Activated naive CD4-positive, alpha-beta T cell treated with Interleukin-2 at 50 U/mL for 16 hours (primary cell): ENCODE results near the gene HMCN1.

Experiments used
- DNase-seq: peaks from one replicate; pipeline ENCODE4 v3.0.0-alpha.2; 2020

The HMCN1 gene

GRCh38 chr1:186044079-186044685 lies 310.0 kb downstream of the HMCN1 start:
- no peak for DNase-seq

- DNase-seq, result no peak
Observed at GRCh38 chr1:186046437-186047211, 312.4 kb downstream of the HMCN1 start.

GRCh38 chr1:186050360-186050759 lies 316.2 kb downstream of the HMCN1 start:
- no peak for DNase-seq

GRCh38 chr1:186054003-186054402 lies 319.8 kb downstream of the HMCN1 start:
- no peak for DNase-seq

GRCh38 chr1:186054932-186055331 lies 320.7 kb downstream of the HMCN1 start:
- DNase-seq, result no peak

GRCh38 chr1:186055846-186056245 lies 321.7 kb downstream of the HMCN1 start:
- DNase-seq, result no peak

GRCh38 chr1:186057086-186057485 lies 322.9 kb downstream of the HMCN1 start:
- no peak for DNase-seq

GRCh38 chr1:186059311-186059710 lies 325.1 kb downstream of the HMCN1 start:
- DNase-seq, result no peak

- DNase-seq, result no peak
Observed at GRCh38 chr1:186059752-186060151, 325.6 kb downstream of the HMCN1 start.

- no peak for DNase-seq
Observed at GRCh38 chr1:186060226-186060625, 326.0 kb downstream of the HMCN1 start.

- no peak for DNase-seq
Observed at GRCh38 chr1:186063091-186063657, 329.0 kb downstream of the HMCN1 start.

GRCh38 chr1:186066411-186066810 lies 332.2 kb downstream of the HMCN1 start:
- no peak for DNase-seq

GRCh38 chr1:186073697-186074096 lies 339.5 kb downstream of the HMCN1 start:
- no peak for DNase-seq

GRCh38 chr1:186076006-186076405 lies 341.8 kb downstream of the HMCN1 start:
- DNase-seq, result no peak

- DNase-seq, result no peak
Observed at GRCh38 chr1:186078245-186078644, 344.1 kb downstream of the HMCN1 start.

- no peak for DNase-seq
Observed at GRCh38 chr1:186079084-186079684, 345.0 kb downstream of the HMCN1 start.

- DNase-seq, result no peak
Observed at GRCh38 chr1:186082235-186082937, 348.2 kb downstream of the HMCN1 start.

GRCh38 chr1:186086583-186086982 lies 352.4 kb downstream of the HMCN1 start:
- DNase-seq, result no peak

- DNase-seq, result no peak
Observed at GRCh38 chr1:186089940-186090339, 355.7 kb downstream of the HMCN1 start.

GRCh38 chr1:186091222-186091720 lies 357.1 kb downstream of the HMCN1 start:
- DNase-seq, result no peak

- DNase-seq, result no peak
Observed at GRCh38 chr1:186093437-186093836, 359.2 kb downstream of the HMCN1 start.

GRCh38 chr1:186094172-186094571 lies 360.0 kb downstream of the HMCN1 start:
- DNase-seq, result no peak
